Neural cell (in vitro differentiated cells): ENCODE data around the gene FBXO21. TPM values are rescaled to one million over a fixed set of nuclear protein-coding genes. Genes with fewer than 3 reads are reported as not detected.

Source experiments
- H2AFZ ChIP-seq: fragments of 200-600, 300-800 bp; sonication (generic), shearing (Covaris generic); 2 replicates; pipeline ENCODE4 v1.6.0; 2014; ENCODE audit warnings: low read depth, mild to moderate bottlenecking, antibody characterized with exemption, low read length, moderate library complexity
- H3F3A ChIP-seq: fragments of 200-600 bp; shearing (Covaris generic); 2 replicates; pipeline ENCODE4 v1.6.1; 2016; ENCODE audit warnings: mild to moderate bottlenecking, moderate library complexity, mixed read lengths, antibody characterized with exemption, low read length; ENCODE audit not compliant: insufficient read depth, poor library complexity, severe bottlenecking
- H3K27ac ChIP-seq: fragments of 200-600, 300-800 bp; sonication (generic), shearing (Covaris generic); 2 replicates; pipeline ENCODE4 v1.5.1; 2014; ENCODE audit warnings: mild to moderate bottlenecking, low read length, moderate library complexity
- H3K27me3 ChIP-seq: fragments of 300-800, 200-600 bp; sonication (generic), shearing (Covaris generic); 2 replicates; pipeline ENCODE4 v1.6.0; 2014; ENCODE audit warnings: mild to moderate bottlenecking, low read depth, low read length, moderate library complexity; ENCODE audit not compliant: insufficient read depth
- H3K36me3 ChIP-seq: fragments of 300-800, 200-600 bp; sonication (generic), shearing (Covaris generic); 2 replicates; pipeline ENCODE4 v1.5.1; 2014; ENCODE audit warnings: mild to moderate bottlenecking, antibody characterized with exemption, low read length, moderate library complexity; ENCODE audit not compliant: insufficient read depth
- H3K4me2 ChIP-seq: fragments of 300-800, 200-600 bp; sonication (generic), shearing (Covaris generic); 2 replicates; pipeline ENCODE4 v1.6.0; 2014; ENCODE audit warnings: mild to moderate bottlenecking, low read length
- H3K4me3 ChIP-seq: fragments of 300-800, 200-600 bp; sonication (generic), shearing (Covaris generic); 2 replicates; pipeline ENCODE4 v1.5.1; 2014; ENCODE audit warnings: mild to moderate bottlenecking, low read length, moderate library complexity
- H3K79me2 ChIP-seq: fragments of 200-600 bp; shearing (Covaris generic); replicated peaks from 2 replicates; pipeline ENCODE4 v1.6.0; 2014; ENCODE audit warnings: mild to moderate bottlenecking, low read length, moderate library complexity; ENCODE audit not compliant: insufficient read depth
- H3K9ac ChIP-seq: fragments of 300-800, 200-600 bp; sonication (generic), shearing (Covaris generic); 2 replicates; pipeline ENCODE4 v1.6.1; 2016; ENCODE audit warnings: mild to moderate bottlenecking, low read length, mixed read lengths
- H3K9me2 ChIP-seq: fragments of 200-600 bp; shearing (Covaris generic); 2 replicates; pipeline ENCODE4 v1.6.1; 2016; ENCODE audit warnings: mild to moderate bottlenecking, low read length, mixed read lengths; ENCODE audit not compliant: insufficient read depth
- H3K9me3 ChIP-seq: fragments of 200-600, 300-800 bp; sonication (generic), shearing (Covaris generic); 2 replicates; pipeline ENCODE4 v1.6.1; 2016; ENCODE audit warnings: mild to moderate bottlenecking, mixed run types, low read length, moderate library complexity, mixed read lengths
- H4K20me1 ChIP-seq: fragments of 200-600 bp; shearing (Covaris generic); 2 replicates; pipeline ENCODE4 v1.6.1; 2016; ENCODE audit warnings: mild to moderate bottlenecking, mixed run types; ENCODE audit not compliant: insufficient read depth
- EP300 ChIP-seq: fragments of 450-650 bp; conservative IDR thresholded peaks from 2 replicates; pipeline ENCODE4 v1.6.1; 2014; ENCODE audit warnings: antibody characterized with exemption, mild to moderate bottlenecking, moderate library complexity; ENCODE audit not compliant: poor library complexity, severe bottlenecking
- EZH2 ChIP-seq: fragments of 200-600, 300-800 bp; shearing (Covaris generic), sonication (generic); IDR thresholded peaks from 2 replicates; pipeline ENCODE4 v1.6.1; 2014; ENCODE audit warnings: antibody characterized with exemption, low read length, borderline replicate concordance, mild to moderate bottlenecking; ENCODE audit not compliant: insufficient read depth, poor library complexity, severe bottlenecking
- MXI1 ChIP-seq: fragments of 450-650 bp; conservative IDR thresholded peaks from 2 replicates; pipeline ENCODE4 v1.6.1; 2014; ENCODE audit warnings: antibody characterized with exemption, mild to moderate bottlenecking; ENCODE audit not compliant: poor library complexity, severe bottlenecking
- POLR2AphosphoS5 ChIP-seq: IDR thresholded peaks from 2 replicates; pipeline ENCODE4 v1.6.1; 2012
- RAD21 ChIP-seq: fragments of 450-650 bp; conservative IDR thresholded peaks from 2 replicates; pipeline ENCODE4 v1.6.1; 2014; ENCODE audit warnings: antibody characterized with exemption, mild to moderate bottlenecking, moderate library complexity
- SMC3 ChIP-seq: fragments of 450-650 bp; conservative IDR thresholded peaks from 2 replicates; pipeline ENCODE4 v1.6.1; 2014; ENCODE audit warnings: antibody characterized with exemption, mild to moderate bottlenecking, moderate library complexity; ENCODE audit not compliant: poor library complexity
- TAF1 ChIP-seq: IDR thresholded peaks from 2 replicates; pipeline ENCODE4 v1.6.1; 2012; ENCODE audit warnings: low read depth
- polyA plus RNA-seq: library from polyadenylated mRNA; depleted of rRNA; stranded (reverse); fragments of >200 nt; gene quantifications from 2 replicates; pipeline ENCODE4 v1.2.3, GENCODE V29; 2014
- TF ChIP-seq, protein P1 (sequence below): fragments of 450-650 bp; IDR thresholded peaks from 2 replicates; pipeline ENCODE4 v1.5.1; 2014; ENCODE audit warnings: antibody characterized with exemption, mild to moderate bottlenecking, moderate library complexity; ENCODE audit not compliant: poor library complexity, severe bottlenecking
- TF ChIP-seq, protein P2 (sequence below): IDR thresholded peaks from 2 replicates; pipeline ENCODE4 v1.6.1; 2012; ENCODE audit warnings: borderline replicate concordance

Gene FBXO21
- polyA plus RNA-seq, 1 donor from 2014 or later, result 127 TPM

DNA sequence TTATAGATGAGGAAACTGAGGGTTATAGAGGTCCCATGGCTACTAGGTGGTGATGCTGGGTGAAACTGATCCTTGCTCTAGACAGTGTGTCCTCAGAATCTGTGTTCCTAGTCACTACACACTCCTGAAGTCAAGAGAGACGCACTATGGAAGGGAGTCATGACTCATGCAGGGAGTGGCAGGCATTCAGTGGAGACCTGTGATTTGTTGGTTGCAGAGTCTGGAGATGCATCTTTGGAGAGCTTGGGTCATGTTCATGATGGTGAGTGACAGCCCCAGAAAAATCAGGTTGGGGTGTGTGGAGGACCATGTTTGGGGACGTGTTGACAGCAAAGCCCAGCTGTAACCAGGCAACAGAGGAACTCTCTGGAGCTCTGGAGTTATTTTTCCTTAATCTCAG lies 38.0 kb upstream of the FBXO21 start:
- TF ChIP-seq, protein P1, sequence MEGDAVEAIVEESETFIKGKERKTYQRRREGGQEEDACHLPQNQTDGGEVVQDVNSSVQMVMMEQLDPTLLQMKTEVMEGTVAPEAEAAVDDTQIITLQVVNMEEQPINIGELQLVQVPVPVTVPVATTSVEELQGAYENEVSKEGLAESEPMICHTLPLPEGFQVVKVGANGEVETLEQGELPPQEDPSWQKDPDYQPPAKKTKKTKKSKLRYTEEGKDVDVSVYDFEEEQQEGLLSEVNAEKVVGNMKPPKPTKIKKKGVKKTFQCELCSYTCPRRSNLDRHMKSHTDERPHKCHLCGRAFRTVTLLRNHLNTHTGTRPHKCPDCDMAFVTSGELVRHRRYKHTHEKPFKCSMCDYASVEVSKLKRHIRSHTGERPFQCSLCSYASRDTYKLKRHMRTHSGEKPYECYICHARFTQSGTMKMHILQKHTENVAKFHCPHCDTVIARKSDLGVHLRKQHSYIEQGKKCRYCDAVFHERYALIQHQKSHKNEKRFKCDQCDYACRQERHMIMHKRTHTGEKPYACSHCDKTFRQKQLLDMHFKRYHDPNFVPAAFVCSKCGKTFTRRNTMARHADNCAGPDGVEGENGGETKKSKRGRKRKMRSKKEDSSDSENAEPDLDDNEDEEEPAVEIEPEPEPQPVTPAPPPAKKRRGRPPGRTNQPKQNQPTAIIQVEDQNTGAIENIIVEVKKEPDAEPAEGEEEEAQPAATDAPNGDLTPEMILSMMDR, result no peak
- TF ChIP-seq TAF1 (no peak), MXI1 (no peak), SMC3 (no peak), EP300 (no peak), RAD21 (no peak), POLR2AphosphoS5 (no peak), EZH2 (no peak)
- TF ChIP-seq, protein P2, sequence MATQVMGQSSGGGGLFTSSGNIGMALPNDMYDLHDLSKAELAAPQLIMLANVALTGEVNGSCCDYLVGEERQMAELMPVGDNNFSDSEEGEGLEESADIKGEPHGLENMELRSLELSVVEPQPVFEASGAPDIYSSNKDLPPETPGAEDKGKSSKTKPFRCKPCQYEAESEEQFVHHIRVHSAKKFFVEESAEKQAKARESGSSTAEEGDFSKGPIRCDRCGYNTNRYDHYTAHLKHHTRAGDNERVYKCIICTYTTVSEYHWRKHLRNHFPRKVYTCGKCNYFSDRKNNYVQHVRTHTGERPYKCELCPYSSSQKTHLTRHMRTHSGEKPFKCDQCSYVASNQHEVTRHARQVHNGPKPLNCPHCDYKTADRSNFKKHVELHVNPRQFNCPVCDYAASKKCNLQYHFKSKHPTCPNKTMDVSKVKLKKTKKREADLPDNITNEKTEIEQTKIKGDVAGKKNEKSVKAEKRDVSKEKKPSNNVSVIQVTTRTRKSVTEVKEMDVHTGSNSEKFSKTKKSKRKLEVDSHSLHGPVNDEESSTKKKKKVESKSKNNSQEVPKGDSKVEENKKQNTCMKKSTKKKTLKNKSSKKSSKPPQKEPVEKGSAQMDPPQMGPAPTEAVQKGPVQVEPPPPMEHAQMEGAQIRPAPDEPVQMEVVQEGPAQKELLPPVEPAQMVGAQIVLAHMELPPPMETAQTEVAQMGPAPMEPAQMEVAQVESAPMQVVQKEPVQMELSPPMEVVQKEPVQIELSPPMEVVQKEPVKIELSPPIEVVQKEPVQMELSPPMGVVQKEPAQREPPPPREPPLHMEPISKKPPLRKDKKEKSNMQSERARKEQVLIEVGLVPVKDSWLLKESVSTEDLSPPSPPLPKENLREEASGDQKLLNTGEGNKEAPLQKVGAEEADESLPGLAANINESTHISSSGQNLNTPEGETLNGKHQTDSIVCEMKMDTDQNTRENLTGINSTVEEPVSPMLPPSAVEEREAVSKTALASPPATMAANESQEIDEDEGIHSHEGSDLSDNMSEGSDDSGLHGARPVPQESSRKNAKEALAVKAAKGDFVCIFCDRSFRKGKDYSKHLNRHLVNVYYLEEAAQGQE, result no peak
- H3K27ac ChIP-seq, result no peak overlapping the region
- H3K9me2 ChIP-seq, result no peaks in the 10 kb centered on the region
- no peaks in the 10 kb centered on the region for H3K36me3 ChIP-seq
- H3K4me2 ChIP-seq, result no peak overlapping the region
- no peak overlapping the region for H2AFZ ChIP-seq
- no peaks in the 10 kb centered on the region for H3K27me3 ChIP-seq
- no peaks in the 10 kb centered on the region for H3F3A ChIP-seq
- no peak overlapping the region for H3K4me3 ChIP-seq
- no peaks in the 10 kb centered on the region for H4K20me1 ChIP-seq
- H3K9ac ChIP-seq, result no peak overlapping the region
- no peaks in the 10 kb centered on the region for H3K9me3 ChIP-seq
- H3K79me2 ChIP-seq, result no peaks in the 10 kb centered on the region

DNA sequence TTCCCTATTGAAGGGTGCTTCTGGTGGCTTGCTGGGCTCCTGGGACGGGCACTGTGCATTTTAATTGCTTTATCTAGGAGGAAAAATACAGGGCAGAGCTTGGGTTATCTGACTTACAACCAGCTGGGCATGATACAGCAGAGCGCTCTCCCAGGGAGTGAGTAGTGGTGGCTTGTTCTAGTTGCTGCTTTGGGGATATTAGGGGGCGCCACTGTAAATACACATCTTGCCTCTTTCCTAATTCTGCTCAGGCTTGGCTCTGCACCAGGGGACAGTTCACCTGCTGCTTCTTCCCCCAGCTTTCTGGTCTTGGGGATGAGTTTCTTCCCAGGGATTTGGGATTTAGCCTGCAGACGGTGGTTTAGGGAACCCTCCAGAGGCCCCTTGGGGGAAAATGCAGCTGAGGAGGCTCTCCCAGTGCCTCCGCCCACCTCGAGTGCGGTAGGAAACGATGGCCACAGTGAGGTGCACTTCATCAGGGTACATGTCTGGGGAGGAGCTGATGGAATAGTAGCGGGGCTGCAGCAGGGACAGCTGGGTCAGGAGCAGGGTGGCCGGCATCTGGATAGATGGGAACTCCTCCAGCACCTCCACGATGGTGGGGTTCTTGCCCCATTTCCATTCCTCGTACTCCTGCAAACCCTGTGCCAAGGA lies 36.9 kb upstream of the FBXO21 start:
- Histone ChIP-seq H3K4me2 (no peak overlapping the region), H4K20me1 (no peaks in the 10 kb centered on the region), H3K27ac (no peak overlapping the region), H3K4me3 (no peak overlapping the region), H3K27me3 (no peaks in the 10 kb centered on the region), H3K9ac (no peak overlapping the region), H3K79me2 (no peaks in the 10 kb centered on the region), H3K9me3 (no peaks in the 10 kb centered on the region), H3K9me2 (no peaks in the 10 kb centered on the region), H3F3A (no peaks in the 10 kb centered on the region), H3K36me3 (no peaks in the 10 kb centered on the region), H2AFZ (no peak overlapping the region)
- TF ChIP-seq, protein P2, result no peak
- TF ChIP-seq SMC3 (no peak), EP300 (no peak), RAD21 (no peak), EZH2 (no peak), TAF1 (no peak), POLR2AphosphoS5 (no peak), MXI1 (no peak)
- TF ChIP-seq, protein P1, result no peak
